MG63 (cell line): Measurements from ENCODE around the gene DLG4. TPM values are rescaled to one million over a fixed set of nuclear protein-coding genes. Genes with fewer than 3 reads are reported as not detected.

Experiments used
- DNase-seq: peaks from one replicate; pipeline ENCODE4 v3.0.0-alpha.2; 2020
- H3K27me3 ChIP-seq: fragments of 250-450 bp; sonication (Bioruptor Pico); 2 replicates; pipeline ENCODE4 v1.5.1; 2020; ENCODE audit warnings: mild to moderate bottlenecking, moderate library complexity
- H3K36me3 ChIP-seq: fragments of 250-450 bp; sonication (Bioruptor Pico); 2 replicates; pipeline ENCODE4 v1.5.1; 2020; ENCODE audit warnings: mild to moderate bottlenecking, moderate library complexity
- H3K4me3 ChIP-seq: fragments of 250-450 bp; sonication (Bioruptor Pico); 2 replicates; pipeline ENCODE4 v1.5.1; 2020; ENCODE audit warnings: mild to moderate bottlenecking, moderate library complexity
- H3K9me3 ChIP-seq: fragments of 250-450 bp; sonication (Bioruptor Pico); 2 replicates; pipeline ENCODE4 v1.5.1; 2020; ENCODE audit warnings: mild to moderate bottlenecking, moderate library complexity
- total RNA-seq: library from RNA; depleted of rRNA; stranded (reverse); fragments of >200 nt; shearing (Covaris generic); gene quantifications from 2 replicates; pipeline ENCODE4 v1.2.3, GENCODE V29; 2014; ENCODE audit warnings: low replicate concordance

DLG4 gene
- total RNA-seq, 1 experiment from 2014 or later = 15.3 TPM

DNA sequence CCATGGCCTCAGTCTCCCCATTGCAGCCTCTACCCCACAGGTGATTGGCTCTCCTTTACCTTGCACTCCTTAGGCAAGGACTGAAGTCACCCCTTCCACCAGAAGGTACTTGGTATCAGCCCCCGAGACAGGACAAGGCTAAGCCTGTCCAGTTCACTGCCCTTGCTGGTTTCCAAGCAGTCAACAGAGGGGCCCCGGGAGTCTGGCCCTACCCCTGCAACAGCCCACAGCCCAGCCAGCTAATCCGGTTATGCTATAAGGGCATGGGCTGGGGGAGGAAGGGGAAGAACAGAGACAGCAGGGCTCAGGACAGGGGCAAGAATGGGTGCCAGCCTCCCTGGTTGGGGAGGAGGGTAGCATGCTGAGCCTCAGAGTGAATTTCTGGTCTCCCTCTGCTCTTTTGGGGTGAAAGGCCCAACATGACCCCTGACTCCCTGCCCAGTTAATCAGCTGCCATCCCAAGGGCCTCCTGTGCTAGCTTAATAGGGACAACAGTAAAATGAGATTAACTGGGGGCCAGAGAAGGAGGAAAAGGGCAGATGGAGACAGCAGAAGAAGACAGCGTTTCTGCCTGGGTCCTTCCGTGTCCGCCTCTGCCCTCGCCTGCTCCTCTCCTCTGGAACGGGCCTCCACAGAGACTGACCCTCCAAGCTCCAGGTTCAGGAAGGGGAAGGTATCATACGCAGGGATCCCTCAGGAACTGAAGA lies 10.7 kb downstream of the DLG4 start:
- H3K27me3 ChIP-seq = no peaks in the 10 kb centered on the region
- H3K36me3 ChIP-seq = no peaks in the 10 kb centered on the region
- no peak overlapping the region for H3K4me3 ChIP-seq
- no peaks in the 10 kb centered on the region for H3K9me3 ChIP-seq
- no peak for DNase-seq

DNA sequence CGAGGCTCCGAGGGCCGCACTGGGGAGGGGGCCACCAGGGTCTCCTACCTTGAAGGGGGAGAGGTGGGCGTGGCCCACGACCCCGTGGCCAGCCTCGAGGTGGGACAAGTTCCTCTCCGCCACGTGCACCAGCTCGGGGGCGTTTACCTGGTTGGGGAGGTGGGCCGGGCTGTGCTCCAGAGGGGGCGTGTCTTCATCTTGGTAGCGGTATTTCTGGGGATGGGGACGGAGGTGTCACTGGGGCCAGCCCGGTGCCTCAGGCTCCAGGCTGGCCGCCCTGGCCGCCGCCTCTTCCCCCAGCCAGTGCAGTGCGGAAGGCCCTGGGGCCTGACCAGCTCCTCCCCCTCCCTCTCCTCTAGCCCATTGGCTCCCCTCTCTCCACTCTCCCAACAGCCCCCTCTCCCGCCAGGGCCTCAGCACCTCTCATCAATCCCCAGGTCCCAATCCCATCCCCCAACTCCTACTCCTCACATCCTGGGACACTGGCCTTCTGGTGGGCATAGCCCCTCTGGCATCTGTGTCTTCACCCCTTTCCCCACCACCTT lies 11.5 kb downstream of the DLG4 start:
- Histone ChIP-seq H3K9me3 (no peaks in the 10 kb centered on the region), H3K27me3 (no peaks in the 10 kb centered on the region), H3K4me3 (no peak overlapping the region), H3K36me3 (no peaks in the 10 kb centered on the region)
- no peak for DNase-seq

DNA sequence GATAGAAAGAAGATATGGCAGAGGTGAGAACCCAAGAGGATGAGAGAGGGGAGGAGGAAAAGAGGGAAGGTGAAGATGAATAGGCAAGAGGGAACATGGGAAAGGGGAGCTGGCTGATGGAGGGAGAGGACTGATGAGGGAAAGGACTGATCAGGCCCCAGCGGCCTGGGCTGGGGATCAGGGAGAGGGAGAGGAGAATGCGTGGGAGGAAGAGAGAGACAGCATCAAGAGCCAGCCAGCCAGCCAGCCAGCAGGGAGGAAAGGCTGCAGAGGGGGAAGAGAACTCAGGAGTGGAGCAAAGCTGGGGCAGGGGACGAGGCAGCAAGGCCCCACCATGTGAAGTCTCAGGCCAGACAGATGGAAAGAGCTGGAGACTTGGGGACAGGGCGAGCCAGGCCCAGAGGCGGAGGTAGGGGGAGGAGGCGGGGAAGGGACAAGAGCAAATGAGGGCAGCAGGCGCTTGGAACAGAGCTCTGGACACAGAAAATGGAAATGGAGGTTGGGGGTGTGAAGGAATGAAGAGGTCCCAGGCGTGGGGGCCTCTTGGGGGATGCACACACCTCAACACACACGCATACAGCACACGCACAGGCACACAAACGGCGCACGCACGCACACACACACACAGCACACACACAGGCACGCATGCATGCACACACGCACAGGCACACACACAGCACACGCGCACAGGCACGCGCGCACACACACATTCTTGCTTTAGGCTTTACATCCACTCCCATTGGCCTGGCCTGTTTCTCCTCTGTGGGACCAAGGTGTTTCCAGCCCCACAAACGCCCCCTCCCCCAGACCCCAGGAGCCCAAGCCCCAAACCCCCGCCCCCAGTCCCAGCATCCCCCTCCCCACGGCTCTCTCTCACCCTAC lies 12.3 kb downstream of the DLG4 start:
- Histone ChIP-seq H3K27me3 (no peaks in the 10 kb centered on the region), H3K9me3 (no peaks in the 10 kb centered on the region), H3K36me3 (no peaks in the 10 kb centered on the region), H3K4me3 (no peak overlapping the region)
- DNase-seq = no peak

DNA sequence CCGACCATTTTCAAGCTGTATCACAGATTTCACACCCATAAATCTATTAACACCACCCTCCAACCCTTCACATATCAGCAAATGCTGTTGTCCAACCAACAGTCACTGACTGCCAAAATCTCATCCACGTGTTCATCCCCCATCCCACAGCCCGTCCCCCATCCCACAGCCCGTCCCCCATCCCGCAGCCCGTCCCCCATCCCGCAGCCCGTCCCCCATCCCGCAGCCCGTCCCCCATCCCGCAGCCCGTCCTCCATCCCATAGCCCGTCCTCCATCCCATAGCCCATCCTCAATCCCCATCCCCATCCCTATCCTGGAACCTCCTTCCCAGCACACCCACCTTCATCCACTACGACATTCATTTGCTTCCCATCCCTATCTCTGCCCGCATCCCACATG lies 14.1 kb downstream of the DLG4 start:
- Histone ChIP-seq H3K27me3 (no peaks in the 10 kb centered on the region), H3K36me3 (no peaks in the 10 kb centered on the region), H3K4me3 (no peak overlapping the region), H3K9me3 (no peaks in the 10 kb centered on the region)
- DNase-seq = no peak

DNA sequence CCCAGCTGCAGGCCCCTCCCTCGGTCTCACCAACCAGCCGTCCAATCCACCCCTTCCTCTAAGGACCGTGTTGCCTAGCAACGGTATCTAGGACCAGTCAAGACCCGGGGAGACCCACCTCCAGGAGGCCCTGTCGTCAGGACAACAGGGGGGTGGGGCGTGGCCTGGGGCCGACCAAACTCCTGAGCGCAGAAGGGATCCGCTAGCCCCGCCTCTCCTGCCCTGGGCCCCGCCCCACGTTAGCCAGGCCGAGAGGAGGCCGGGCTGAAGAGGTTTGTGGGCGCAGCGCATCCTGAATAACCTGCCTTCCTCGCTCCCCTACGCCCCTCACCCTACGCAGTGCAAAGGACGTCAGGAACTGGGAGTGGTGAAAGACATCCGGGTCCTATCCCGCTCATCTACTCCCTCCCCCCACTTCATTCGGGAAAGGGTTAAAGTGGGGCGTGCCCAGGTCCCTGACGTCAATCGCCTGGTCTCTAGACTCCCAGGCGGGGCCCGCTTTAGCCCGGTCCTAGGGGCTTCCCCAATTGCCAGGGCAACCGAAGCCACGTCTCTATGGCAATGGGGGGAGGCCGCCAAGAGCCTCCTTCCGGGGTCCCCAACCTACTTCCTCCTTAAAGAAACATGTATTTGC lies 14.7 kb downstream of the DLG4 start:
- no peaks in the 10 kb centered on the region for H3K36me3 ChIP-seq
- no peak for DNase-seq
- H3K27me3 ChIP-seq = no peaks in the 10 kb centered on the region
- no peak overlapping the region for H3K4me3 ChIP-seq
- H3K9me3 ChIP-seq = no peaks in the 10 kb centered on the region

DNA sequence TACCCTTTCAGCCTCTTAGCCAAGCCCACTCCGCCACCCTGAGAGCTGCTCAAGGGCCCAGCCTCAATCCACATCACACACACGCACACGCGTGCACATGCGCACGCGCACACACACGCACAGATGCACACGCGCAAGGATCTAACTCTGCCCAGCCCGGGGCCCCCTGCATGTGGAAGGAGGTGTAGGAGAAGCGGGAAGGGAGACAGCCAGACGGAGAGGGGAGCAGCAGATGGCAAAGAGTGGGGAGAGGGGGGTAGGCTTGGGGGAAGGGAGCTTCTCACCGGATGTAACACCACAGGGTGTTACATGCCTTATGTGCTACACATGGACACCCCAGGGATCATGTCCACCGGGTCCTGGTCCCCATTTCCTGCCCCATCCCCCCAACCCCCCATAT lies 15.3 kb downstream of the DLG4 start:
- Histone ChIP-seq H3K27me3 (no peaks in the 10 kb centered on the region), H3K4me3 (no peak overlapping the region), H3K9me3 (no peaks in the 10 kb centered on the region), H3K36me3 (no peaks in the 10 kb centered on the region)
- no peak for DNase-seq

DNA sequence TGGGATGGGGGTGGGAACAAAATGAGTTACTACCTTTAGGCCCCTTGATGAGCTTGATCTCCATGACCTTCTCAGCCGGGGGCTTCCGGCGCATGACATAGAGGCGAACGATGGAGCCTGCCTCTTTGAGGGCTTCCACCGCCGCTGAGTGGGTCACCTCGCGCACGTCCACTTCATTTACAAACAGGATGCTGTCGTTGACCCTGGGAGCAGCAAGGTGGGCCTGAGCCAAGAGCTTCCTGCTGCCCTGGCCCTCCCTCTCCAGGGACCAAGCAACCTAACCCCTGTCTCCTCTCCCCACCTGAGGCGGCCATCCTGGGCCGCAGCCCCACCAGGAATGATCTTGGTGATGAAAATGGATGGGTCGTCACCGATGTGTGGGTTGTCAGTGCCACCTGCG lies 16.2 kb downstream of the DLG4 start:
- no peak for DNase-seq
- no peaks in the 10 kb centered on the region for H3K27me3 ChIP-seq
- no peak overlapping the region for H3K4me3 ChIP-seq
- no peaks in the 10 kb centered on the region for H3K36me3 ChIP-seq
- no peaks in the 10 kb centered on the region for H3K9me3 ChIP-seq

DNA sequence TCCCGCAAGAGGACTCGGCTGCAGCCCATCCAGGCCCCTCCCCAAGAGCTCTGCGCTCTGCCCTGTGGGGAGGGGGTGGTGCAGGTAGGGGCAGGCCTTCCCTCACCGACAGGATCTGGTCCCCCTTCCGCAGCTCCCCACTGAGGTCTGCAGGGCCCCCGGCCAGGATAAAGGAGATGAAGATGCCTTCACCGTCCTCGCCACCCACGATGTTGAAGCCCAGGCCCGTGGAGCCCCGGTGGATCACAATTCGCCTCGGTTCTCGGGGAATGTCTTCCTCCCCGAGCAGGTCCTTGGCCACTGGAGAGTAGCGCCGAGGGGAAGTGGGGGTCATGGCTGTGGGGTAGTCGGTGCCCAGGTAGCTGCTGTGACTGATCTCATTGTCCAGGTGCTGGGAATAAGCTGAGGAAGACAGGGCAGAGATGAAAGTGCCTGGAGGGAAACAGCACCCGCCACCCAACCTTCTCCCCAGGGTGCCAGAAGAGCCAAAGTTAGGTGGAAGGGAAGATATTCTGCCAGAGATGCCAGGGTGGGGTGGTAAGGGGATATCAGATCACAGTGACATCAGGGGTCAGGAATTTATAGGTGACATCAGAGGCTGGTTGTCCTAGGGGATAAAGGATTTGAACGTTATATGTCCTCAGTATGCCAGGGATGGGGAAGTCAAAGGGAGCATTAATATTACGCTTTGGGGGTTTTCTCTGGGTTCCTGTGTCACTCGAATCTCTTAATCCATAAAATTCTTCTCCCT lies 22.8 kb downstream of the DLG4 start:
- Histone ChIP-seq H3K36me3 (no peaks in the 10 kb centered on the region; the same call in 1 of the 2 replicates), H3K27me3 (no peaks in the 10 kb centered on the region), H3K4me3 (no peak overlapping the region), H3K9me3 (no peaks in the 10 kb centered on the region)
- no peak for DNase-seq

DNA sequence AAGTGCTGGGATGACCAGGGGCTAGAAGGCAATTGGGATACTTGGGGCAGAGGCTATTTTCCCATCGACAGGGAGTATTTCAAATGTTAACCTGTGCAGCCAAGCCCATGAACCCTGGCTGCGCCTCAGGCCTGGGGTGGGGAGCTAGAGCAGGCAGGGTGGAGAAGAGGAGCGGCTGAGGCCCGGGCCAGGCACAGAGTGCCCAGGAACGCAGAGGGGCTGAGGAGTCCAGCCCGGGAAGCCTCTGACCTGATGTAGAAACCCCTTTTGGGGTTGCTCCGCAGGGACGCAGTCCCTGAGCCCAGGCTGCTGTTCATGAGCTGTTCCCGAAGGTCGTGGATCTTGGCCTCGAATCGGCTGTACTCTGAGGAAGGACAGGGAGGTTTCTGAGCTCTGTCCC lies 23.7 kb downstream of the DLG4 start:
- Histone ChIP-seq H3K9me3 (no peaks in the 10 kb centered on the region), H3K36me3 (no peaks in the 10 kb centered on the region; the same call in 1 of the 2 replicates), H3K27me3 (no peaks in the 10 kb centered on the region), H3K4me3 (no peak overlapping the region)
- no peak for DNase-seq

DNA sequence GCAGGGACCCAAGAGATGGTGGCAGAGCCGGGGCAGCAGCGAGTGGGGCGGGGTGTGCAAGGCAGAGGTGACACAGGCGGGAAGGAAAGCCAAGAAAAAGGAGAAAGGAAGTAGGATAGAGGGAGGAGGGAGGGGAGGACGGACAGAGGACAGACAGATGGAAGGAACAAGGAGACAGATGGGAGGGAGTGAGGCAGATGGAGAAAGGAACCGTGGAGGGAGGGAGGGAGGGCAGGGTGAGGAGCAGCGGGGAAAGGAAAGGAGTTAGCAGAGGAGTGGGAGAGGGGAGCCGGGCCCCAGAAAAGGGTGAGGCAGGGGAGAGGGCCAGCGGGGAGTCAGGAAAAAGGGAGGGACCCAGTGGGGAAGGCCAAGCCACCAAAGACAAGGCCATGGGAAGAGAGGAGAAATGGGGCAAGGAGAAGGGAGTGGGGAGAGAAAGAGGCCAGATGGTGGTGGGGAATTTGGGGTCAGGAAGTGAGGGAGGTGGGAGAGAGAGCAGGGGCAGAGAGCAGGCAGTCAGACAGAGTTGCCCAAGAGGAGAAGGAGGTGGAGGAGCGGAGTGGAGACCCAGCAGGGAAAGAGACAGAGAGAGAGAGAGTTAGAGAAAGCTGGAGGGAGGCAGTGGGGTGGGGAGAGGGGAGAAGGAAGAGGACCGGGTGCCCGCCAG lies 27.2 kb downstream of the DLG4 start:
- Histone ChIP-seq H3K9me3 (no peaks in the 10 kb centered on the region), H3K36me3 (no peaks in the 10 kb centered on the region; the same call in 1 of the 2 replicates), H3K4me3 (no peak overlapping the region), H3K27me3 (no peaks in the 10 kb centered on the region)
- DNase-seq = no peak

DNA sequence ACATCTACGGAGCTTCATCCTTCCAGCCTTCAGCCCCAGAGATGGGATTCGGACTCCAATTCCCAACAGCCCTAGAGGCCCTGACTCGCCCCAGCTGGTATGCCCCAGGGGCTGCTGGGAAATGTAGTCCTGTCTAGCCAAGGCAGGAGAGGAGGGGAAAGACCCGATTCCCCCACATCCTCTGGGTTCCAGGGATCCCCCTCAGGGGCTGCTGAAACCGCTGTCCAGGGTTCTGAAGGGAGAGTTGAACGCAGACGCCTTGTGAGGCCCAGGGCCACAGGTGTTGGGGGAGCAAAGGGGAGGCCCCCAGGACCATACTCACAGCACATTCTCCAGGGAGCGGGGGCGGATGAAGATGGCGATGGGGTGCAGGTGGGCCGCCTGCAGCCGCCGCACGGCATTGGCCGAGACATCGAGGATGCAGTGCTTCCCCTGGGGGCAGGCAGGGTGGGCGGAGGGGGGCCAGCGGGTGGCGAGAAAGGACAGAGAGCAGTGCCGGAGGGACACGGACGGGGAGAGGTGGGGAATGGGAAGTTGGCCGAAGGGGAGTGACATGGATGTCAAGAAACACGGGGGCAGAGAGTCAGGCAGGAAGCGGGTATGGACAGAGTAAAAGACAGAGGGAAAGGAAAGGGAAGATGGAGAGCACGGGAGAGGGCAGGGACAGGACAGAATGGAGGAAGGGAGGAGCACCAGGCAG lies 27.9 kb downstream of the DLG4 start:
- peak; percentile 9 for DNase-seq
- Histone ChIP-seq H3K9me3 (no peaks in the 10 kb centered on the region), H3K27me3 (no peaks in the 10 kb centered on the region), H3K4me3 (no peak overlapping the region), H3K36me3 (no peaks in the 10 kb centered on the region; the same call in 1 of the 2 replicates)

DNA sequence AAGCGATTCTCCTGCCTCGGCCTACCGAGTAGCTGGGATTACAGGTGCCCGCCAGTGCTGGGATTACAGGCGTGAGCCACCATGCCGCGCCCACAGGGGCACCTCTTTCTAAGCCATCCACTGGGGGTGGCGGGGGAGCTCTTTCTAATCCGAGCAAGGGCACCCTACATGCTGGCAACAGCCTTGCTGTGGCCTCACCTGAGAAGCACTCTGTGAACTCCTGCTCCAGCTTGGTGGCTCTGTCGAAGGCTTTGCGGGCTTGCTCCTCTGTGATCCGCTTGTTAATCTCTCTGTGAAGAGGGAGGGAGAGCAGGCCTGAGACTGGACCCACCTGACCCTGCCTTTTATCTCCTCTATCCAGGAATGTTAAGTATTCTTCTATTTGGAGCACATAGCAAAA lies 28.6 kb downstream of the DLG4 start:
- DNase-seq = no peak
- no peaks in the 10 kb centered on the region for H3K36me3 ChIP-seq

DNA sequence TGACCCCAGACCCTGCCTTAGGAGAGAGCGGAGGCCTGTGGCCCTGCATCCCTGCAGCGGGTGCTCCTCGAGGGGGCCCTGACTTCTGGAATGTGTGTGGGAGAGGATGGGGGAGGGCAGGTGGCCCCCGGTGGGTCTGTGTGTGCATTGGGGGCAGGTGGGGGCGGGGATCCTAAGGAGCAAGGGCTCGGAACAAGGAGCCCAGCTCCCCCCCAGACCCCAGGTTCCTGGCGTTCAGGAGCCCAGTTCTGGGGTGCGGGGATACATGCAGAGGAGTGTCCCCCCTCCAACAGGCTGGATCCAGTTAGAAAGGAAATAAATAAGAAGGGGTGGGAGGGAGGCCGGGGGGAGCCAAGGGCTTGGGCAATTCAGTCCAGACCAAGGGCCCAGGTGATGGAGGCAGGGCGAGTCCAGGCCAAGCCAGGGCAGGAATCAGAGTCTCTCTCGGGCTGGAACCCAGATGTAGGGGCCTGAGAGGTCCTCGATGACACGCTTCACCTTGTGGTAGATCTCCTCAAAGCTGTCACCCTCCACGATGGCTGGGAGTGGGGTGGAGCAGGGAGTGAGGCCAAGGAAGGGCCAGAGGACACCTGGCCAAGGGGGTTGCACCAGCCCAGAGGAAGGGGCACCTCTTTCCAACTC lies 29.2 kb downstream of the DLG4 start:
- no peaks in the 10 kb centered on the region for H3K9me3 ChIP-seq
- DNase-seq = no peak

More for the DNA sequence above, 28.6 kb downstream of the DLG4 start:
- Histone ChIP-seq H3K4me3 (no peak overlapping the region), H3K27me3 (no peaks in the 10 kb centered on the region), H3K9me3 (no peaks in the 10 kb centered on the region)

DNA sequence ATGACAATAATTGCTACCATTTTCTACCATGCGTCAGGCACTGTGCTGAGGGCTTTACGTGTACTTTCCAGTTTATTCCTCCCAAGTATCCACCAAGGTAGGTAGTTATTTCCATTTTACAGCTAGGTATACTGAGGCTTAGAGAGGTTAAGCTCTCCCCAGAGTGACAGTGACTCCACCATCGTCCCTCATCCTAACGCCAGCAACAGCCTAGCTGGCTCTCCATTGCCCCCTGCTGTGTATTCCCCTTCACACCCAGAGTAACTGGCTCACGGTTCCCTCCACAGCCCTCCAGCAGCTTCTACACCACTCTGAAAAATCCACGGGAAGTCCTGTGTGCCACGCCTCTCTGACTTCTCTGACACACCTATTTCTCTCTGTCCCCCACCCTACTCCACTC lies 33.4 kb downstream of the DLG4 start:
- Histone ChIP-seq H3K9me3 (no peaks in the 10 kb centered on the region), H3K27me3 (no peaks in the 10 kb centered on the region), H3K36me3 (no peaks in the 10 kb centered on the region), H3K4me3 (no peak overlapping the region)
- DNase-seq = no peak

More for the DNA sequence above, 29.2 kb downstream of the DLG4 start:
- Histone ChIP-seq H3K4me3 (no peak overlapping the region), H3K36me3 (no peaks in the 10 kb centered on the region), H3K27me3 (no peaks in the 10 kb centered on the region)

DNA sequence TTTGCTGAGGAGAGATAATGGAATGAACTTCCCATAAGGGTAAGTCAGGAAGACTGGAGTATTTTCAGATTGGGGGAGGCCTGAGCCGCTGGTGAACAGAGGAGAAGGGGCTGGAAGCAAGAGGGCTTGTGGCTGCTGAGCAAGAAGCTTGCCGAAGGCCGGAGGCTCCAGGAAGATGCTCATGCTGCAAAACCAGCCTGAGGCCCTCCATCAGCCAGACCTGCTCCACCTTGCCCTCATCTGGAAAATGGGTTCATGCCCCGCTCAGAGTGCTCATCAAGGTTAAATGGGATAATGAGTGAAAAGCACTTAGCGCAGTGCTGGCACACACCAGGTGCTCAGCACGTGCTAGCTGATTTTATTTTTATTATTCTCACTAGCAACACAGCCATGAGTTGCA lies 35.0 kb downstream of the DLG4 start:
- no peak overlapping the region for H3K4me3 ChIP-seq
- no peaks in the 10 kb centered on the region for H3K36me3 ChIP-seq
- H3K27me3 ChIP-seq = no peaks in the 10 kb centered on the region
- no peak for DNase-seq
- no peaks in the 10 kb centered on the region for H3K9me3 ChIP-seq
